ENCODE results near the gene BACH1.
"Not testable (repeated sequence)": the region's sequence is repeated elsewhere in the genome, so short reads cannot be mapped to it uniquely, and the experiment has no call there.

BACH1 gene

GRCh38 chr21:29335720-29336119 is 37.0 kb downstream of the BACH1 start:
- Histone ChIP-seq H3K9ac (ENCODE audit: low read length) (no peak overlapping the region), H3K36me3 (ENCODE audit: control insufficient read depth, low read depth, low read length) (peaks cover 8% of the 10 kb centered on the region), H3K27ac (ENCODE audit: low read length) (no peak overlapping the region)

DNA sequence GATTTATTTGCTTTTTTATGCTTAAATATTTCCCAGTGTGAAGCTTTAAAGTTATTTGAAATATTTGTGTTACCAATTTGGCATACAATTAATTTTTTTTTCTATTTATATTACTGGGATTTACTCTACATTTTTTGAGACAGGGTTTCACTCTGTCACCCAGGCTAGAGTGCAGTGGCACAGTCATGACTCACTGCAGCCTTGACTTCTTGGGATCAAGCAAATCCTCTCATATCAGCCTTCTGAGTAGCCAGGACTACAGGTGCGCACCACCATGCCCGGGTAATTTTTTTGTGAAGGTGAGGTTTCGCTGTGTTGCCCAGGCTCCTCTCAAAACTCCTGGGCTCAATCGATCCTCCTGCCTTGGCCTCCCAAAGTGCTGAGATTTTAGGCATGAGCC is 39.5 kb downstream of the BACH1 start:
- H3K9me3 ChIP-seq (ENCODE audit: control insufficient read depth, low read depth, low read length) = no peaks in the 10 kb centered on the region
- no peak overlapping the region for H3K4me3 ChIP-seq (ENCODE audit: low read length)
- no peaks in the 10 kb centered on the region for H3K27me3 ChIP-seq (ENCODE audit: control insufficient read depth, insufficient read depth, low read length)
- H3K9ac ChIP-seq (ENCODE audit: low read length) = no peak overlapping the region
- no peaks in the 10 kb centered on the region for H3K36me3 ChIP-seq (ENCODE audit: control insufficient read depth, low read depth, low read length)
- H3K27ac ChIP-seq (ENCODE audit: low read length) = no peak overlapping the region
- H3K4me1 ChIP-seq (ENCODE audit: control insufficient read depth, low read depth, low read length) = no peaks in the 10 kb centered on the region

More at GRCh38 chr21:29335720-29336119, 37.0 kb downstream of the BACH1 start:
- Histone ChIP-seq H3K9me3 (ENCODE audit: control insufficient read depth, low read depth, low read length) (no peaks in the 10 kb centered on the region), H3K27me3 (ENCODE audit: control insufficient read depth, insufficient read depth, low read length) (no peaks in the 10 kb centered on the region), H3K4me1 (ENCODE audit: control insufficient read depth, low read depth, low read length) (no peaks in the 10 kb centered on the region), H3K4me3 (ENCODE audit: low read length) (no peak overlapping the region)

DNA sequence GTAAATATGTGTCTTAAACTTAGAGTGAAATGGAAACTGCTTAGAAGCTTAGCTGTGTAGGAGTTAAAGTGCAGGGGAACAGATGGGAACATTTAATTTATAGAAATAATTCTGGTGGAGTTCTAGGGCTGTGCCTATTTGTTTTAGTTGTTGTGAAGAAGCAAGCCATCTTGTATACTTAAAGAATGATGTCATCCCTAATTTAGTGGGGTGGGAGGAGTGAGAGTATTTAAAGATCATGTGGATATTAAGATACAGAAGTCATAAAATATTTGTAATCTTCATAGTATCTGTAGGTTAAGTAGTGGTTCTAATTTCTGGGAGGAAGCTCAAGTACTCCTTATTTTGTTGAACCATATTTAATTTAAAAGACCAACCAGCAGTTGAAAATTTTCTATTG is 41.5 kb downstream of the BACH1 start:
- Histone ChIP-seq H3K27ac (ENCODE audit: low read length) (no peak overlapping the region), H3K9ac (ENCODE audit: low read length) (no peak overlapping the region), H3K4me1 (ENCODE audit: control insufficient read depth, low read depth, low read length) (no peaks in the 10 kb centered on the region), H3K27me3 (ENCODE audit: control insufficient read depth, insufficient read depth, low read length) (no peaks in the 10 kb centered on the region), H3K4me3 (ENCODE audit: low read length) (no peak overlapping the region), H3K36me3 (ENCODE audit: control insufficient read depth, low read depth, low read length) (no peaks in the 10 kb centered on the region), H3K9me3 (ENCODE audit: control insufficient read depth, low read depth, low read length) (no peaks in the 10 kb centered on the region)

DNA sequence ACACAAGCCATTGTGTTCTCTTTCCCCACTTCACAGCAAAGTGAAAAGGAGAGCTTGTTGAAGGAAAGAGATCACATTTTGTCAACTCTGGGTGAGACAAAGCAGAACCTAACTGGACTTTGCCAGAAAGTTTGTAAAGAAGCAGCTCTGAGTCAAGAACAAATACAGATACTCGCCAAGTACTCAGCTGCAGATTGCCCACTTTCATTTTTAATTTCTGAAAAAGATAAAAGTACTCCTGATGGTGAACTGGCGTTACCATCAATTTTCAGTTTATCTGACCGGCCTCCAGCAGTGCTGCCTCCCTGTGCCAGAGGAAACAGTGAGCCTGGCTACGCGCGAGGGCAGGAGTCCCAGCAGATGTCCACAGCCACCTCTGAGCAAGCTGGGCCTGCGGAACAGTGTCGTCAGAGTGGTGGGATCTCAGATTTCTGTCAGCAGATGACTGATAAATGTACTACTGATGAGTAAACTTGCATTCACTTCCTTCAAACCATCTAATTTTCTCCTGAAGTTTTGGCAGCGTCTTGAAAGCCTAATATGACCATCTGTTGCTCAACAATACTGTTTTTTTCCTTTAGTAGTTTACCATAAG is 43.7 kb downstream of the BACH1 start:
- Histone ChIP-seq H3K9ac (ENCODE audit: low read length) (no peak overlapping the region), H3K4me1 (ENCODE audit: control insufficient read depth, low read depth, low read length) (no peaks in the 10 kb centered on the region), H3K27me3 (ENCODE audit: control insufficient read depth, insufficient read depth, low read length) (no peaks in the 10 kb centered on the region), H3K27ac (ENCODE audit: low read length) (no peak overlapping the region), H3K36me3 (ENCODE audit: control insufficient read depth, low read depth, low read length) (no peaks in the 10 kb centered on the region), H3K4me3 (ENCODE audit: low read length) (no peak overlapping the region), H3K9me3 (ENCODE audit: control insufficient read depth, low read depth, low read length) (no peaks in the 10 kb centered on the region)

DNA sequence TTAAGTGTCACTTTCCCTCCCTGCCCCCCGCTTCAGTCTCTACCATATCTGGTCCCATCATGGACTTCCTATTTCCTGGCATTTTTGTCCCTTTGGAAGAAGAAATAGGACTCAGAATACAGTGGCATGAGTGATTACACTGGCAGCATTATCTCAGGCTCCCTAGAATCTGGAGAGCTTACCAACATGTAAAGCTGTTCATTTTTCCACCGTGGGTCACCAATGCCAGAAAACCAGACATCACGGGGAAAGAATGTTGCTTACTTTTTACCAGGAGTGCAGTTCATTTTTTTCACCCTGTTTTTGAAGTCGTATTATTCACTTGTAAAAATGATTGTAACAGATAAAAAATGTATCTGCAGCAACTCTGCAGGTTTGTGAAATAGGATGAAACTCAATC is 44.8 kb downstream of the BACH1 start:
- H3K27me3 ChIP-seq (ENCODE audit: control insufficient read depth, insufficient read depth, low read length) = no peaks in the 10 kb centered on the region
- no peak overlapping the region for H3K27ac ChIP-seq (ENCODE audit: low read length)
- H3K9ac ChIP-seq (ENCODE audit: low read length) = no peak overlapping the region

DNA sequence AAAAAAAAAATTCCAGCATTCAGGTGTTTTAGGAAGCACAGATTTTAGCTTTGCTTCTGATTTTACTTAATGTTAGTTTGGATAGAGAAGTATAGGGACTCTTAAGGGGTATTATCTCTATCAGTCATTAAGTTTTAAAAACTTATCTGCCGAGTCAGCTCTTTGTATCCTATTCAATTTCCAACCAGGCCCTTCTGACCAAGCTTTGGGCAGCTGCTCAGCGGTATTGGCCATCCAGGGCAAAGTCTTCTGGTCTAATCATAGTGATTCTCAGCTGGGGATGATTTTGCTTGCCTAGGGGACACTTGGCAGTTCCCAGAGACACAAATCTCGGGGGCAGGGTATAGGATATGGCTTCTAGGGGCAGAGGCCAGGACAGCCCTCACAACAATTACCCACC is 47.6 kb downstream of the BACH1 start:
- Histone ChIP-seq H3K9me3 (ENCODE audit: control insufficient read depth, low read depth, low read length) (no peaks in the 10 kb centered on the region), H3K4me3 (ENCODE audit: low read length) (no peak overlapping the region), H3K27ac (ENCODE audit: low read length) (no peak overlapping the region), H3K9ac (ENCODE audit: low read length) (no peak overlapping the region), H3K4me1 (ENCODE audit: control insufficient read depth, low read depth, low read length) (no peaks in the 10 kb centered on the region), H3K36me3 (ENCODE audit: control insufficient read depth, low read depth, low read length) (no peaks in the 10 kb centered on the region), H3K27me3 (ENCODE audit: control insufficient read depth, insufficient read depth, low read length) (no peaks in the 10 kb centered on the region)

More for the DNA sequence above, 44.8 kb downstream of the BACH1 start:
- Histone ChIP-seq H3K36me3 (ENCODE audit: control insufficient read depth, low read depth, low read length) (no peaks in the 10 kb centered on the region), H3K4me3 (ENCODE audit: low read length) (no peak overlapping the region), H3K4me1 (ENCODE audit: control insufficient read depth, low read depth, low read length) (no peaks in the 10 kb centered on the region), H3K9me3 (ENCODE audit: control insufficient read depth, low read depth, low read length) (no peaks in the 10 kb centered on the region)

GRCh38 chr21:29346771-29347170 is 48.0 kb downstream of the BACH1 start:
- Histone ChIP-seq H3K27me3 (ENCODE audit: control insufficient read depth, insufficient read depth, low read length) (no peaks in the 10 kb centered on the region), H3K4me1 (ENCODE audit: control insufficient read depth, low read depth, low read length) (no peaks in the 10 kb centered on the region), H3K4me3 (ENCODE audit: low read length) (no peak overlapping the region), H3K27ac (ENCODE audit: low read length) (no peak overlapping the region), H3K9me3 (ENCODE audit: control insufficient read depth, low read depth, low read length) (no peaks in the 10 kb centered on the region), H3K9ac (ENCODE audit: low read length) (no peak overlapping the region), H3K36me3 (ENCODE audit: control insufficient read depth, low read depth, low read length) (no peaks in the 10 kb centered on the region)

GRCh38 chr21:29347274-29347681 is 48.6 kb downstream of the BACH1 start:
- Histone ChIP-seq H3K4me1 (ENCODE audit: control insufficient read depth, low read depth, low read length) (no peaks in the 10 kb centered on the region), H3K27me3 (ENCODE audit: control insufficient read depth, insufficient read depth, low read length) (no peaks in the 10 kb centered on the region), H3K27ac (ENCODE audit: low read length) (no peak overlapping the region), H3K9ac (ENCODE audit: low read length) (no peak overlapping the region), H3K4me3 (ENCODE audit: low read length) (no peak overlapping the region), H3K36me3 (ENCODE audit: control insufficient read depth, low read depth, low read length) (no peaks in the 10 kb centered on the region), H3K9me3 (ENCODE audit: control insufficient read depth, low read depth, low read length) (no peaks in the 10 kb centered on the region)

DNA sequence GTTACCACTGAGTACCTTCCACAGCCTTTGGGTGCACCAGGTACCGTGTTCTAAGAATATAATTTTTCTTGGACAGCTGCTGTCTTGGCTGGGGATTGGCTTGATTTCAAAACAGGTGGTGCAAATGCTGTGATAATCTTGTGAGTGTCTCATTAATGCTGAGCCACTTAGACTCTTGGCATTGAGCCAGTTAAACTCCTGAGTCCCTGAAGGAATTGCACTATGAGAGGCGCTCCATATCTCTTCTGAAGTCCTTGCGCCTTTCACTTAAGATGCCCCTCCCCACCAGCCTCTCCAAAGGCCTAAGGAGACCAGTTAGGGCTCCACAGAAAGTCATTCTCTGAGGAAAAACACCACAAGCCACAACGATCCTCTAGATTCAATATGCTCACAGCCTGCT is 51.0 kb downstream of the BACH1 start:
- no peaks in the 10 kb centered on the region for H3K36me3 ChIP-seq (ENCODE audit: control insufficient read depth, low read depth, low read length)
- no peak overlapping the region for H3K27ac ChIP-seq (ENCODE audit: low read length)
- H3K4me1 ChIP-seq (ENCODE audit: control insufficient read depth, low read depth, low read length) = no peaks in the 10 kb centered on the region

GRCh38 chr21:29350246-29350779 is 51.6 kb downstream of the BACH1 start:
- Histone ChIP-seq H3K4me3 (ENCODE audit: low read length) (no peak overlapping the region), H3K4me1 (ENCODE audit: control insufficient read depth, low read depth, low read length) (no peaks in the 10 kb centered on the region), H3K9me3 (ENCODE audit: control insufficient read depth, low read depth, low read length) (no peaks in the 10 kb centered on the region), H3K27ac (ENCODE audit: low read length) (no peak overlapping the region), H3K27me3 (ENCODE audit: control insufficient read depth, insufficient read depth, low read length) (no peaks in the 10 kb centered on the region), H3K9ac (ENCODE audit: low read length) (no peak overlapping the region), H3K36me3 (ENCODE audit: control insufficient read depth, low read depth, low read length) (no peaks in the 10 kb centered on the region)

More for the DNA sequence above, 51.0 kb downstream of the BACH1 start:
- Histone ChIP-seq H3K9me3 (ENCODE audit: control insufficient read depth, low read depth, low read length) (no peaks in the 10 kb centered on the region), H3K27me3 (ENCODE audit: control insufficient read depth, insufficient read depth, low read length) (no peaks in the 10 kb centered on the region), H3K9ac (ENCODE audit: low read length) (no peak overlapping the region), H3K4me3 (ENCODE audit: low read length) (no peak overlapping the region)

DNA sequence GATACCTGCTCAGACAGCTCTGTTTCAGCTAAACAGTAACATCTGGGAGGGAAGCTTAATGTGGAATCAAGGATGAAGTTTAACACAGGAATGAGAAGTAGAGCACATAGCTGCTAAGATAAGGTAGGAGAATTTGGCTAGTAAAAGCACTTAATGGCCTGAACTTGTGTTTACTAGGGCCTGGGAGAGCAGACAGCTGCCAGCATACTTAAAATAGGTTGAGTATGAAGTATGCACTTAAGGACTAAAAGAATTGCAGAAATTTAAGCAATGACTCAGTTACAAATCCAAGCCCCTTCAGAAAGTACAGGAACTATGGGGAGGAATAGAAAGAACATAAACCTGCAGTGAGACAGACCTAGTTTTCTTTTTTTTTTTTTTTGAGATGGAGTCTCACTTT is 53.0 kb downstream of the BACH1 start:
- Histone ChIP-seq H3K27ac (ENCODE audit: low read length) (no peak overlapping the region), H3K4me1 (ENCODE audit: control insufficient read depth, low read depth, low read length) (no peaks in the 10 kb centered on the region)

DNA sequence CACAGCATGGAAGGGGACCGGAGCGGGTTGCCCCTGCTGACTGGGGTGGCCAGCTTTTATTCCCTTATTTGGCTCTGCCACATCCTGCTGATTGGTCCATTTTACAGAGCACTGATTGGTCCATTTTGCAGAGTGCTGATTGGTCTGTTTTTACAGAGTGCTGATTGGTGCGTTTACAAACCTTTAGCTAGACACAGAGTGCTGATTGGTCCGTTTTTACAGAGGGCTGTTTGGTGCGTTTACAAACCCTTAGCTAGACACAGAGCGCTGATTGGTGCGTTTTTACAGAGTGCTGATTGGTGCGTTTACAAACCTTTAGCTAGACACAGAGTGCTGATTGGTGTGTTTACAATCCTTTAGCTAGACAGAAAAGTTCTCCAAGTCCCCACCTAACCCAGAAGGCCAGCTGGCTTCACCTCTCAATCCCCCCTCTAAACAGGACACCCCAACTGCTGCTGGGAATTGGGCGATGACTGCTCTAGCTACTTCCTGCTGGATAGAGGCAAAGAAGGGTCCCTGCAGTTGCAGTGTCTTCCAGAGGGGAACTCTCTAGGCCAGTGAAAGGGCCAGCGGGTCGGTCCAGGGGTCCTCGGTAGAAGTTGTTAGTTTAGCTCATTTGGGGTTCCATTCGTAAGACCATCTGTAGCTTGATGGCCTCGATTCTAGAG is 56.5 kb downstream of the BACH1 start:
- not testable (repeated sequence) for H3K36me3 ChIP-seq (ENCODE audit: control insufficient read depth, low read depth, low read length)

More for the DNA sequence above, 53.0 kb downstream of the BACH1 start:
- Histone ChIP-seq H3K27me3 (ENCODE audit: control insufficient read depth, insufficient read depth, low read length) (no peaks in the 10 kb centered on the region), H3K4me3 (ENCODE audit: low read length) (no peak overlapping the region), H3K9me3 (ENCODE audit: control insufficient read depth, low read depth, low read length) (no peaks in the 10 kb centered on the region), H3K36me3 (ENCODE audit: control insufficient read depth, low read depth, low read length) (no peaks in the 10 kb centered on the region), H3K9ac (ENCODE audit: low read length) (no peak overlapping the region)

More for the DNA sequence above, 56.5 kb downstream of the BACH1 start:
- H3K27ac ChIP-seq (ENCODE audit: low read length); H3K4me3 ChIP-seq (ENCODE audit: low read length); H3K9me3 ChIP-seq (ENCODE audit: control insufficient read depth, low read depth, low read length); H3K4me1 ChIP-seq (ENCODE audit: control insufficient read depth, low read depth, low read length); H3K27me3 ChIP-seq (ENCODE audit: control insufficient read depth, insufficient read depth, low read length); H3K9ac ChIP-seq (ENCODE audit: low read length): not testable (repeated sequence)
